Gastroesophageal sphincter (tissue), 4 donors: ENCODE measurements around the gene ADGRG1. TPM values are rescaled to one million over a fixed set of nuclear protein-coding genes. Genes with fewer than 3 reads are reported as not detected.
A peak's percentile ranks its signal among the peaks of the same experiment; 100 is the strongest.

Experiments used
- ATAC-seq: fragments of 150-250 bp; one replicate; pipeline ENCODE4 v1.9.1; 2016; ENCODE audit warnings: mild to moderate bottlenecking, moderate library complexity
- H3K27ac ChIP-seq, 4 donors: fragments of 200-600 bp; sonication (generic) in 3 of 4; 1 replicate in 3 of 4; 2 replicates in 1 of 4; pipeline ENCODE4 v1.5.1; 2016 to 2019
- H3K27me3 ChIP-seq: fragments of 200-600 bp; sonication (generic); one replicate; pipeline ENCODE4 v1.5.1; 2019
- H3K36me3 ChIP-seq, 2 donors: fragments of 200-600 bp; sonication (generic); one replicate each; pipeline ENCODE4 v1.5.1; 2019; ENCODE audit warnings: control low read depth in 1 of 2
- H3K4me1 ChIP-seq, 3 donors: fragments of 200-600 bp; sonication (generic); 1 replicate in 2 of 3; 2 replicates in 1 of 3; pipeline ENCODE4 v1.5.1; 2016 to 2019; ENCODE audit warnings: control low read depth in 2 of 3
- H3K4me3 ChIP-seq, 2 donors: fragments of 200-600 bp; sonication (generic); one replicate each; pipeline ENCODE4 v1.5.1; 2019; ENCODE audit warnings: mild to moderate bottlenecking in 1 of 2, moderate library complexity in 1 of 2
- H3K9me3 ChIP-seq, 3 donors: fragments of 200-600 bp; sonication (generic); one replicate each; pipeline ENCODE4 v1.5.1; 2017 to 2019; ENCODE audit warnings: control low read depth in 2 of 3
- CTCF ChIP-seq, 4 experiments: fragments of 200-600 bp in 2 of 4; fragments of 450-650 bp in 2 of 4; sonication (generic) in 1 of 4; IDR thresholded peaks; one replicate each; pipeline ENCODE4 v1.5.1; 2017 to 2019; ENCODE audit warnings: antibody characterized with exemption in 4 of 4, mild to moderate bottlenecking in 2 of 4, moderate library complexity in 2 of 4
- EP300 ChIP-seq: sonication (generic); formaldehyde crosslinking; IDR thresholded peaks from one replicate; pipeline ENCODE4 v1.6.1; 2017; ENCODE audit warnings: antibody characterized with exemption, mild to moderate bottlenecking
- POLR2A ChIP-seq, 2 donors: fragments of 450-650 bp; IDR thresholded peaks; one replicate each; pipeline ENCODE4 v1.6.1; 2017; ENCODE audit warnings: antibody characterized with exemption in 2 of 2, mild to moderate bottlenecking in 2 of 2, moderate library complexity in 1 of 2
- POLR2AphosphoS5 ChIP-seq: sonication (generic); formaldehyde crosslinking; IDR thresholded peaks from one replicate; pipeline ENCODE4 v1.6.1; 2017; ENCODE audit warnings: antibody characterized with exemption
- WGBS, 2 donors: methylation state at CpG; one replicate each; pipeline ENCODE4 v1.1.5; 2018; ENCODE audit warnings: low coverage in 1 of 2; 5-methylcytosine and 5-hydroxymethylcytosine counted together
- total RNA-seq, 4 donors: library from RNA; depleted of rRNA; stranded (reverse); fragments of >200 nt; gene quantifications; one replicate each; pipeline ENCODE4 v1.1.0, GENCODE V29; 2016

ADGRG1 gene
- total RNA-seq, 4 donors from 2014 or later = 7.0 to 20.1 (median 12.6) TPM

- H3K36me3 ChIP-seq = no peaks in the 10 kb centered on the region
- no peaks in the 10 kb centered on the region for H3K4me1 ChIP-seq
- H3K4me3 ChIP-seq = no peak overlapping the region
- 70 to 100% methylated on average over 1 to 2 of the region's 7 CpGs for WGBS, 2 donors
- TF ChIP-seq EP300 (no peak), CTCF (IDR thresholded peaks at IDR 0.05) (no peak), POLR2A (IDR thresholded peaks at IDR 0.05) (no peak), POLR2AphosphoS5 (no peak)
- no peak for ATAC-seq
- H3K27me3 ChIP-seq = no peaks in the 10 kb centered on the region
- no peaks in the 10 kb centered on the region for H3K9me3 ChIP-seq
- no peak overlapping the region for H3K27ac ChIP-seq
These were observed 12.2 kb upstream of the ADGRG1 start for GRCh38 chr16:57616241-57616640.

- TF ChIP-seq POLR2AphosphoS5 (no peak), CTCF (IDR thresholded peaks at IDR 0.05) (no peak), EP300 (no peak), POLR2A (IDR thresholded peaks at IDR 0.05) (no peak)
- ATAC-seq = peak; percentile 56
- no peaks in the 10 kb centered on the region for H3K27me3 ChIP-seq
- H3K4me1 ChIP-seq = no peaks in the 10 kb centered on the region
- H3K9me3 ChIP-seq = no peaks in the 10 kb centered on the region
- H3K27ac ChIP-seq = no peak overlapping the region
- H3K4me3 ChIP-seq = no peak overlapping the region
- 85% methylated on average over 4 of the region's 4 CpGs; no CpG with 5 or more reads in 1 of the 2 donors for WGBS, 2 donors
- H3K36me3 ChIP-seq = no peaks in the 10 kb centered on the region
These were observed 11.6 kb upstream of the ADGRG1 start for GRCh38 chr16:57616876-57617275.

GRCh38 chr16:57617604-57618111 is 10.8 kb upstream of the ADGRG1 start:
- Histone ChIP-seq H3K9me3 (no peaks in the 10 kb centered on the region), H3K27me3 (no peaks in the 10 kb centered on the region), H3K4me3 (no peak overlapping the region), H3K36me3 (no peaks in the 10 kb centered on the region), H3K27ac (no peak overlapping the region), H3K4me1 (peaks cover 0 to 4% (median 0%) of the 10 kb centered on the region in 3 donors)
- TF ChIP-seq POLR2A (IDR thresholded peaks at IDR 0.05) (no peak), EP300 (no peak), CTCF (IDR thresholded peaks at IDR 0.05) (no peak), POLR2AphosphoS5 (no peak)
- no peak for ATAC-seq
- WGBS, 2 donors = 100% methylated on average over 1 of the region's 8 CpGs; no CpG with 5 or more reads in 1 of the 2 donors

- Histone ChIP-seq H3K4me1 (peaks cover 0 to 11% (median 0%) of the 10 kb centered on the region in 3 donors), H3K27me3 (no peaks in the 10 kb centered on the region), H3K9me3 (no peaks in the 10 kb centered on the region), H3K27ac (no peak overlapping the region), H3K36me3 (no peaks in the 10 kb centered on the region), H3K4me3 (no peak overlapping the region)
- TF ChIP-seq CTCF (IDR thresholded peaks at IDR 0.05) (no peak), POLR2AphosphoS5 (no peak), POLR2A (IDR thresholded peaks at IDR 0.05) (no peak), EP300 (no peak)
- no peak for ATAC-seq
- WGBS, 2 donors = 89 to 94% methylated on average over 6 to 10 of the region's 19 CpGs
These were observed 9.9 kb upstream of the ADGRG1 start for GRCh38 chr16:57618296-57619132.

GRCh38 chr16:57619133-57619605 is 9.3 kb upstream of the ADGRG1 start:
- no peak for ATAC-seq
- 79 to 86% methylated on average over 4 to 5 of the region's 8 CpGs for WGBS, 2 donors
- H3K4me1 ChIP-seq = peaks cover 0 to 16% (median 0%) of the 10 kb centered on the region in 3 donors
- H3K27ac ChIP-seq = no peak overlapping the region
- TF ChIP-seq CTCF (IDR thresholded peaks at IDR 0.05) (no peak), EP300 (no peak), POLR2A (IDR thresholded peaks at IDR 0.05) (no peak), POLR2AphosphoS5 (no peak)
- H3K27me3 ChIP-seq = no peaks in the 10 kb centered on the region
- H3K4me3 ChIP-seq = no peak overlapping the region
- H3K36me3 ChIP-seq = no peaks in the 10 kb centered on the region
- no peaks in the 10 kb centered on the region for H3K9me3 ChIP-seq
